Parietal lobe (tissue), 1 donor: Measurements from ENCODE around the gene SLAMF1. TPM values are rescaled to one million over a fixed set of nuclear protein-coding genes. Genes with fewer than 3 reads are reported as not detected.

ENCODE experiments used
- total RNA-seq: library from RNA; depleted of rRNA; stranded (reverse); fragments of >200 nt; gene quantifications from one replicate; pipeline ENCODE4 v1.2.3, GENCODE V29; 2014

SLAMF1 gene, protein sequence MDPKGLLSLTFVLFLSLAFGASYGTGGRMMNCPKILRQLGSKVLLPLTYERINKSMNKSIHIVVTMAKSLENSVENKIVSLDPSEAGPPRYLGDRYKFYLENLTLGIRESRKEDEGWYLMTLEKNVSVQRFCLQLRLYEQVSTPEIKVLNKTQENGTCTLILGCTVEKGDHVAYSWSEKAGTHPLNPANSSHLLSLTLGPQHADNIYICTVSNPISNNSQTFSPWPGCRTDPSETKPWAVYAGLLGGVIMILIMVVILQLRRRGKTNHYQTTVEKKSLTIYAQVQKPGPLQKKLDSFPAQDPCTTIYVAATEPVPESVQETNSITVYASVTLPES
- total RNA-seq: not detected

DNA sequence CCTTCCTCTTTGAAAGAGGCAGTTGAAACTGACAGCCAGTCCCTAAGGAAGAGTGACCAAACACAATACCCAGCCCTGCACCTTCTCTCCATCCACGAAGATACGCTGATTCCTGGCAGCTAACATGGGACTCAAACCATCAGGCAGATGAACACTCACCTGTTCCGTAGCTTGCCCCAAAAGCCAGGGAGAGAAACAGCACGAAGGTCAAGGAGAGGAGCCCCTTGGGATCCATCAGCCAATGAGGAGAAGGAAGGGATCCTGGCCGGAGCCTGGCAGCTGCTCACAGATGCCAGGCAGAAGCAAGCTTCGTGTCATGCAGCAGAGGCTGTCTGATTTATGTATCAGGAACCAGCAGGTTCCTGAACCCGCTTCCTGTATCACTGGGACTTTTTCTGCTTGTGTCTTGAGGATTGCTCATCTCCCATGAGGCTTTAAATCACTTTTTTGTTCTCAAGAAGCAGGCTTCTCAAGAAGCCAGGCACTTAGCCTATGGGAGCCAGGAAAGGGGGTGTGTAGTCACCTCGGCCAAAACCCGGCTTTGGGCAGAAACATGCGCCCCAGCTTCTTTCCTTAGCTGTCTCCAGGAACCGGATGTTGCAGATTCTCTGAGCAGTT, at the start of gene SLAMF1:
Gene SLAMF1 (minus strand): TSS at position 334 of the 618 bp plus-strand sequence. CDS start 99 bp downstream, at position 235.

DNA sequence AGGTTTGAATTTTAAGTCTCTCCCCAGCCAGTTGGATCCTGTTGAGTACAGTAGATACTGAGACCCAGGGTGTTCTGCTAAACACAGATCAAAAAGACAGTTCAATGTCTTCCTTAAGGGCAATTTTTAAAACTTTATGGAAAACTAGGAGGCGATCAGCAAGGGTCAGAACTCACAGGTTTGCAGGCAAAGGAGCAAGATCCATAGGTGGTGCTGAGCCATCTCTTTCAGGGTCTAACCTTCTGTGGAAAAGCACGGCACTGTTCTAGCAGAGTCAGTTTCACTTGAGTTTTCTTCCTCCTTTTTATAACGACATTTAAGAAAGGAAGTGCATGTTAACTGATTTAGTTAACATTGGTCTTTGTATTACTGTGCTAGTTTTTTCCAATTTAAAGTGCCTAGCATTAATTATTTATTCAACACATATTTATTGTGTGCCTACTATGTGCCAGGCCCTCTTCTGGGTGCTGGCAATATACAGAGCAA, 67.6 kb downstream of the SLAMF1 start, which contains the start of gene CD84:
Gene CD84 (minus strand): TSS at position 281 of the 486 bp plus-strand sequence. CDS start 59 bp downstream, at position 222.

Other genes starting within 250 kb of the SLAMF1 start
- 27.5 TPM for gene VANGL2, start 246.5 kb downstream of the SLAMF1 start, total RNA-seq
- not detected for gene SLAMF6, start 123.8 kb downstream of the SLAMF1 start, total RNA-seq
- 1.6 TPM for gene CD84, start 67.5 kb downstream of the SLAMF1 start, total RNA-seq
- not detected for gene CD48, start 64.8 kb upstream of the SLAMF1 start, total RNA-seq
- gene SLAMF7, start 92.2 kb upstream of the SLAMF1 start, total RNA-seq: not detected
- gene LY9, start 149.1 kb upstream of the SLAMF1 start, total RNA-seq: not detected
- not detected for gene CD244, start 215.8 kb upstream of the SLAMF1 start, total RNA-seq
- gene ITLN1, start 238.1 kb upstream of the SLAMF1 start, total RNA-seq: not detected